GM18909 (cell line): ENCODE data around the gene SEC14L1.

ENCODE experiments used
- ATAC-seq: cut with Tn5 transposase; IDR thresholded peaks from one replicate; pipeline ENCODE4 v1.9.1; 2021; ENCODE audit warnings: mild to moderate bottlenecking; ENCODE audit not compliant: unreplicated experiment, poor library complexity

The SEC14L1 gene

GRCh38 chr17:77229786-77230435 is 89.1 kb downstream of the SEC14L1 start:
- no peak for ATAC-seq

- ATAC-seq: no peak
These were observed 89.7 kb downstream of the SEC14L1 start for GRCh38 chr17:77230436-77230830.

GRCh38 chr17:77231076-77231871 is 90.5 kb downstream of the SEC14L1 start:
- no peak for ATAC-seq

GRCh38 chr17:77233127-77233526 is 92.4 kb downstream of the SEC14L1 start:
- no peak for ATAC-seq

- ATAC-seq: no peak
These were observed 93.0 kb downstream of the SEC14L1 start for GRCh38 chr17:77233635-77234334.

GRCh38 chr17:77234695-77235094 is 93.9 kb downstream of the SEC14L1 start:
- no peak for ATAC-seq

- ATAC-seq: no peak
These were observed 94.7 kb downstream of the SEC14L1 start for GRCh38 chr17:77235370-77235941.

GRCh38 chr17:77237232-77238008 is 96.7 kb downstream of the SEC14L1 start:
- no peak for ATAC-seq

GRCh38 chr17:77240976-77241375 is 100.2 kb downstream of the SEC14L1 start:
- no peak for ATAC-seq

GRCh38 chr17:77242118-77242851 is 101.5 kb downstream of the SEC14L1 start:
- ATAC-seq: no peak

- peak; percentile 53 for ATAC-seq
These were observed 104.6 kb downstream of the SEC14L1 start for GRCh38 chr17:77245162-77245926.

GRCh38 chr17:77246110-77247047 is 105.6 kb downstream of the SEC14L1 start:
- no peak for ATAC-seq

GRCh38 chr17:77247048-77247541 is 106.3 kb downstream of the SEC14L1 start:
- ATAC-seq: peak; percentile 60

- ATAC-seq: no peak
These were observed 106.8 kb downstream of the SEC14L1 start for GRCh38 chr17:77247609-77248008.

- no peak for ATAC-seq
These were observed 107.7 kb downstream of the SEC14L1 start for GRCh38 chr17:77248216-77249114.

- no peak for ATAC-seq
These were observed 110.9 kb downstream of the SEC14L1 start for GRCh38 chr17:77251622-77252183.
